Esophagus muscularis mucosa (tissue), 4 donors: ENCODE data around the gene LARGE1. TPM values are rescaled to one million over a fixed set of nuclear protein-coding genes. Genes with fewer than 3 reads are reported as not detected.
"Not testable (repeated sequence)": the region's sequence is repeated elsewhere in the genome, so short reads cannot be mapped to it uniquely, and the experiment has no call there.

Source experiments
- DNase-seq: peaks from one replicate; pipeline ENCODE4 v3.0.0-alpha.2; 2017; ENCODE audit errors: extremely low spot score
- H3K27ac ChIP-seq, 4 donors: fragments of 200-600 bp; sonication (generic); replicated peaks in 1 of 4; 1 replicate in 3 of 4; 2 replicates in 1 of 4; pipeline ENCODE4 v1.5.1; 2016 to 2019; ENCODE audit warnings: mild to moderate bottlenecking in 1 of 4
- H3K27me3 ChIP-seq, 4 donors: fragments of 200-600 bp; sonication (generic); one replicate each; pipeline versions ENCODE4 v1.5.1 to v1.6.0; 2016 to 2019
- H3K36me3 ChIP-seq, 4 donors: fragments of 200-600 bp; sonication (generic); one replicate each; pipeline ENCODE4 v1.5.1; 2016 to 2019
- H3K4me1 ChIP-seq, 4 donors: fragments of 200-600 bp; sonication (generic); one replicate each; pipeline ENCODE4 v1.5.1; 2016 to 2019
- H3K4me3 ChIP-seq, 4 donors: fragments of 200-600 bp; sonication (generic); 1 replicate in 2 of 4; 2 replicates in 2 of 4; pipeline ENCODE4 v1.5.1; 2016 to 2019; ENCODE audit warnings: mild to moderate bottlenecking in 4 of 4, moderate library complexity in 1 of 4
- H3K9me3 ChIP-seq, 4 donors: fragments of 200-600 bp; sonication (generic); 1 replicate in 3 of 4; 2 replicates in 1 of 4; pipeline ENCODE4 v1.5.1; 2016 to 2019
- EP300 ChIP-seq: sonication (generic); formaldehyde crosslinking; IDR thresholded peaks from one replicate; pipeline ENCODE4 v1.6.1; 2017; ENCODE audit warnings: antibody characterized with exemption
- POLR2A ChIP-seq: fragments of 450-650 bp; IDR thresholded peaks from one replicate; pipeline ENCODE4 v1.6.1; 2017; ENCODE audit warnings: antibody characterized with exemption, moderate library complexity, mild to moderate bottlenecking, low read depth
- POLR2AphosphoS5 ChIP-seq, 2 donors: sonication (generic); formaldehyde crosslinking; IDR thresholded peaks; one replicate each; pipeline ENCODE4 v1.6.1; 2017; ENCODE audit warnings: antibody characterized with exemption in 2 of 2
- WGBS: methylation state at CpG from one replicate; pipeline ENCODE4 v1.1.5; 2018; 5-methylcytosine and 5-hydroxymethylcytosine counted together
- intact Hi-C: fragments of 100-400 bp; cut with DNase I; formaldehyde crosslinking; loops from one replicate; pipeline ENCODE4 v1.15.1; 2023
- total RNA-seq, 4 donors: library from RNA; depleted of rRNA; stranded (reverse); fragments of >200 nt; gene quantifications; one replicate each; pipeline versions ENCODE4 v1.1.0 to v1.2.1, GENCODE V29; 2016
- TF ChIP-seq, protein P1 (sequence below), 3 experiments: fragments of 200-600 bp in 2 of 3; fragments of 450-650 bp in 1 of 3; sonication (generic) in 2 of 3; IDR thresholded peaks; one replicate each; pipeline ENCODE4 v1.5.1; 2017 to 2019; ENCODE audit warnings: antibody characterized with exemption in 3 of 3, mild to moderate bottlenecking in 2 of 3, moderate library complexity in 1 of 3

LARGE1 gene
- total RNA-seq, 4 donors from 2014 or later = 29.9 to 48.4 (median 32.4) TPM

DNA sequence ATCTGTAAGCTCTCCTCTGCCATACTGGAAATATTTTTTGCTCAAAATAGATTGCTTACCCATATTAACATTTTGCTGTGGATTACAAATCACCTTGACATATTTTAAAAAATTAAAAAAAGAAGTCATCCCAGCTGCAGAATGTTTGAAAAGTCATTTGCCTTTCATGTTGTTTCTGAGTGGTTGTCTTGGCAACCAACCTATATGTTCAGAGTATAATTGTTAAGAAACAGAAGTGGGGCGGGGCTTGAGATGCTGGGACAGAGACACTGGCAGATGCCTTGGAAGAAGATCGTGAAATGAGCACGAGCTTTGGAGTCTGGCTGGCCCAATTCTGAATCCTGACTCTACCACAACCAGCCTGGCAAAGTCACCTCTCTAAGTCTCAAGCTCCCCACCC lies 348.2 kb downstream of the LARGE1 start:
- Histone ChIP-seq H3K27ac (no peak overlapping the region), H3K9me3 (no peaks in the 10 kb centered on the region), H3K4me3 (no peak overlapping the region), H3K4me1 (peaks cover 12 to 23% (median 16%) of the 10 kb centered on the region in 4 donors), H3K27me3 (no peaks in the 10 kb centered on the region), H3K36me3 (no peaks in the 10 kb centered on the region)
- DNase-seq = no peak
- intact Hi-C loops = no loop called here
- TF ChIP-seq EP300 (no peak), POLR2AphosphoS5 (IDR thresholded peaks at IDR 0.05) (no peak), POLR2A (no peak)
- TF ChIP-seq, protein P1, sequence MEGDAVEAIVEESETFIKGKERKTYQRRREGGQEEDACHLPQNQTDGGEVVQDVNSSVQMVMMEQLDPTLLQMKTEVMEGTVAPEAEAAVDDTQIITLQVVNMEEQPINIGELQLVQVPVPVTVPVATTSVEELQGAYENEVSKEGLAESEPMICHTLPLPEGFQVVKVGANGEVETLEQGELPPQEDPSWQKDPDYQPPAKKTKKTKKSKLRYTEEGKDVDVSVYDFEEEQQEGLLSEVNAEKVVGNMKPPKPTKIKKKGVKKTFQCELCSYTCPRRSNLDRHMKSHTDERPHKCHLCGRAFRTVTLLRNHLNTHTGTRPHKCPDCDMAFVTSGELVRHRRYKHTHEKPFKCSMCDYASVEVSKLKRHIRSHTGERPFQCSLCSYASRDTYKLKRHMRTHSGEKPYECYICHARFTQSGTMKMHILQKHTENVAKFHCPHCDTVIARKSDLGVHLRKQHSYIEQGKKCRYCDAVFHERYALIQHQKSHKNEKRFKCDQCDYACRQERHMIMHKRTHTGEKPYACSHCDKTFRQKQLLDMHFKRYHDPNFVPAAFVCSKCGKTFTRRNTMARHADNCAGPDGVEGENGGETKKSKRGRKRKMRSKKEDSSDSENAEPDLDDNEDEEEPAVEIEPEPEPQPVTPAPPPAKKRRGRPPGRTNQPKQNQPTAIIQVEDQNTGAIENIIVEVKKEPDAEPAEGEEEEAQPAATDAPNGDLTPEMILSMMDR (IDR thresholded peaks at IDR 0.05) = no peak
- 85% methylated on average over 3 of the region's 3 CpGs for WGBS

DNA sequence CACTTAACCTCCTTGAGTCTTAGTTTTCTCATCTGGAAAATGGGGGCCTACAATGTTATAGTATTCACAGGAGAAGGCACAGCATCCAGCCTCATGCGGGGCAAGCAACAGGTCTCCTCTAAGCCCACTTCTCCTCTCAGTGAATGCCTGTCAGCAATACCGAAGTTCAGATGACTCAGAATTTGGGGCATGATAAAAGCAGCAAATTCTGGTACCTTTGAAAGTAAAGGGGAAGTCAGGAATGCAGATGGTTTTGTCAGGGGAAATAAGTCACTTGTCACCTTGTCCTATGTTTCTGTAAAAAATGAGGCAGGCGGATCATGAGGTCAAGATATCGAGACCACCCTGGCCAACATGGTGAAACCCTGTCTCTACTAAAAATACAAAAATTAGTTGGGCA lies 350.2 kb downstream of the LARGE1 start:
- Histone ChIP-seq H3K36me3 (no peaks in the 10 kb centered on the region), H3K4me3 (no peak overlapping the region), H3K9me3 (no peaks in the 10 kb centered on the region), H3K4me1 (peaks cover 10 to 16% (median 14%) of the 10 kb centered on the region in 4 donors), H3K27ac (no peak overlapping the region), H3K27me3 (no peaks in the 10 kb centered on the region)
- TF ChIP-seq EP300 = no peak
- TF ChIP-seq, protein P1 (IDR thresholded peaks at IDR 0.05) = no peak
- no peak for TF ChIP-seq POLR2AphosphoS5 (IDR thresholded peaks at IDR 0.05)
- no peak for TF ChIP-seq POLR2A
- intact Hi-C loops = no loop called here
- DNase-seq = no peak
- WGBS = 89% methylated on average over 4 of the region's 4 CpGs

DNA sequence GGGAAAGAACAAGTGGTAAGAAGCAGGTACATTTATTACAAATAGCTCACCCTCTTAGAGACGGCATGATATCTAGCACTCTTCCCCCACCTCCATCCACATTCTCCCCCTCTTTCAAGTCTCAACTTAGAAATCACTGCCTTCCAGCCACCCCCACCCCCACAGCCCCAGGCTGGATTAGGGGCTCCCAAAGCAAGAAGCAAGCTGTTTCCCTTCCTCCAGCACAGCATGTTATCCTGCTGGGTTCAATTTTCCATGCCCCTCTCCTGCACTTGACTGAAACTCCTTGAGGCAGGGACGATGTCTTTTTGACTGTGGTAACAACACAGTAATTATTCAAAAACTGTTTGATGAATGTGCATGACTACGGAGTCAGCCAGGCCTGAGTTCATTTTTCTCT lies 350.7 kb downstream of the LARGE1 start:
- H3K27me3 ChIP-seq = no peaks in the 10 kb centered on the region
- no peak for DNase-seq
- peaks cover 10 to 16% (median 14%) of the 10 kb centered on the region in 4 donors for H3K4me1 ChIP-seq
- H3K27ac ChIP-seq = no peak overlapping the region
- no peaks in the 10 kb centered on the region for H3K36me3 ChIP-seq
- TF ChIP-seq, protein P1 (IDR thresholded peaks at IDR 0.05) = no peak
- TF ChIP-seq EP300 (no peak), POLR2A (no peak), POLR2AphosphoS5 (IDR thresholded peaks at IDR 0.05) (no peak)
- no peak overlapping the region for H3K4me3 ChIP-seq
- intact Hi-C loops = no loop called here
- WGBS = 44% methylated on average over 3 of the region's 3 CpGs
- H3K9me3 ChIP-seq = no peaks in the 10 kb centered on the region

DNA sequence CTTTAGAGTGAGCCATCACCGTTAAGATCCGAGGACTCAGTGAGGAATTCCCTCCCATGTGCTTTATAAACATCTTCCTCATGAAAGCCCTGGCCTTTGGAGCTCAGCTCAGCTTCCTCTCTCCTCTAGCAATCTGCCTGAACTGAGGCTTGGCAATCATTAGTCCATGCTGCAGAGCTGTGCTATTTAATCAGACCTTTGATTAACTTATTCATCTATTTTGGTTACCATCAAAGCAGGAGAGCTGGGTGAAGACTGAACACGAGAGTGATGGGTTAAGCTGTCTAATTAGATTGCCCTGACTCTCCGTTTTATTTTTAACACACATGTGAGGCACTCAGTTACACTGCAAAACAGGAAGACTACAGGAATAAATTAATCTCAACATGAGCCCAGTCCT lies 351.3 kb downstream of the LARGE1 start:
- TF ChIP-seq EP300 = no peak
- no peak for TF ChIP-seq POLR2A
- TF ChIP-seq POLR2AphosphoS5 (IDR thresholded peaks at IDR 0.05) = no peak
- TF ChIP-seq, protein P1 (IDR thresholded peaks at IDR 0.05) = no peak
- no peak for DNase-seq
- intact Hi-C loops = no loop called here
- H3K27ac ChIP-seq = no peak overlapping the region
- H3K4me3 ChIP-seq = no peak overlapping the region
- no peaks in the 10 kb centered on the region for H3K36me3 ChIP-seq
- WGBS = 22% methylated on average over 4 of the region's 4 CpGs
- H3K9me3 ChIP-seq = no peaks in the 10 kb centered on the region
- H3K4me1 ChIP-seq = peaks cover 12 to 16% (median 14%) of the 10 kb centered on the region in 4 donors
- H3K27me3 ChIP-seq = no peaks in the 10 kb centered on the region

DNA sequence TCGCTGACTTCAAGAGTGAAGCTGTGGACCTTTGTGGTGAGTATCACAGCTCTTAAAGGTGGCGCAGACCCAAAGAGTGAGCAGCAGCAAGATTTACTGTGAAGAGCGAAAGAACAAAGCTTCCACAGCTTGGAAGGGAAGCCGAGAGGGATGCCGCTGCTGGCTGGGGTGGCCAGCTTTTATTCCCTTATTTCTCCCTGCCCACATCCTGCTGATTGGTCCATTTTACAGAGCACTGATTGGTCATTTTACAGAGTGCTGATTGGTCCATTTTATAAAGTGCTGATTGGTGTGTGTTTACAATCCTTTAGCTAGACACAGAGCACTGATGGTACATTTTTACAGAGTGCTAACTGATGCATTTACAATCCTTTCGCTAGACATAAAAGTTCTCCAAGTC lies 353.8 kb downstream of the LARGE1 start:
- DNase-seq, H3K27me3 ChIP-seq, H3K36me3 ChIP-seq, H3K27ac ChIP-seq, H3K4me3 ChIP-seq, H3K9me3 ChIP-seq, intact Hi-C loops: not testable (repeated sequence)
- peaks cover 12 to 23% (median 16%) of the 10 kb centered on the region in 4 donors for H3K4me1 ChIP-seq
- 99% methylated on average over 6 of the region's 6 CpGs for WGBS
